Putamen (tissue), 1 donor: Measurements from ENCODE around the gene HSD17B12.
"Not testable (repeated sequence)": the region's sequence is repeated elsewhere in the genome, so short reads cannot be mapped to it uniquely, and the experiment has no call there.

Experiments used
- DNase-seq: peaks from one replicate; pipeline ENCODE4 v3.0.0-alpha.2; 2016; ENCODE audit warnings: low spot score

Gene HSD17B12

GRCh38 chr11:43680521-43681400 lies at the start of gene HSD17B12:
TSS of gene HSD17B12 (plus strand) at chr11:43680738. CDS start at chr11:43680828, 90 bp downstream.
- DNase-seq: peak; percentile 99

GRCh38 chr11:43631732-43632131 lies 48.8 kb upstream of the HSD17B12 start:
- DNase-seq: no peak

GRCh38 chr11:43632181-43632580 lies 48.4 kb upstream of the HSD17B12 start:
- DNase-seq: no peak

- no peak for DNase-seq
Measured at GRCh38 chr11:43638717-43639116, 41.8 kb upstream of the HSD17B12 start.

GRCh38 chr11:43639224-43639623 lies 41.3 kb upstream of the HSD17B12 start:
- no peak for DNase-seq

GRCh38 chr11:43639920-43640319 lies 40.6 kb upstream of the HSD17B12 start:
- DNase-seq: no peak

GRCh38 chr11:43643898-43644620 lies 36.5 kb upstream of the HSD17B12 start:
- peak; percentile 87 for DNase-seq

GRCh38 chr11:43644621-43645299 lies 35.8 kb upstream of the HSD17B12 start:
- DNase-seq: no peak

GRCh38 chr11:43646767-43647166 lies 33.8 kb upstream of the HSD17B12 start:
- no peak for DNase-seq

- no peak for DNase-seq
Measured at GRCh38 chr11:43648888-43649287, 31.6 kb upstream of the HSD17B12 start.

- no peak for DNase-seq
Measured at GRCh38 chr11:43649501-43649900, 31.0 kb upstream of the HSD17B12 start.

GRCh38 chr11:43649921-43650320 lies 30.6 kb upstream of the HSD17B12 start:
- DNase-seq: no peak

GRCh38 chr11:43663018-43663417 lies 17.5 kb upstream of the HSD17B12 start:
- DNase-seq: not testable (repeated sequence)

GRCh38 chr11:43664295-43664694 lies 16.2 kb upstream of the HSD17B12 start:
- no peak for DNase-seq

- not testable (repeated sequence) for DNase-seq
Measured at GRCh38 chr11:43671284-43671683, 9.3 kb upstream of the HSD17B12 start.

GRCh38 chr11:43674560-43674959 lies 6.0 kb upstream of the HSD17B12 start:
- DNase-seq: no peak

GRCh38 chr11:43676933-43677332 lies 3.6 kb upstream of the HSD17B12 start:
- no peak for DNase-seq

GRCh38 chr11:43681401-43681942 lies 934 bp downstream of the HSD17B12 start:
- no peak for DNase-seq

- DNase-seq: not testable (repeated sequence)
Measured at GRCh38 chr11:43682081-43682480, 1.5 kb downstream of the HSD17B12 start.

- DNase-seq: no peak
Measured at GRCh38 chr11:43685440-43685839, 4.9 kb downstream of the HSD17B12 start.

- no peak for DNase-seq
Measured at GRCh38 chr11:43686207-43686606, 5.7 kb downstream of the HSD17B12 start.

GRCh38 chr11:43687120-43687791 lies 6.7 kb downstream of the HSD17B12 start:
- no peak for DNase-seq
